HK-2 (cell line): ENCODE results near the gene SMC3.
"Not testable (repeated sequence)": the region's sequence is repeated elsewhere in the genome, so short reads cannot be mapped to it uniquely, and the experiment has no call there.

ENCODE experiments used
- DNase-seq: peaks from one replicate; pipeline ENCODE4 v3.0.0-alpha.2; 2018; ENCODE audit not compliant: unreplicated experiment

The SMC3 gene

GRCh38 chr10:110584006-110584405 is 16.5 kb downstream of the SMC3 start:
- no peak for DNase-seq

- DNase-seq = no peak
These were observed 24.3 kb downstream of the SMC3 start for GRCh38 chr10:110591760-110592159.

GRCh38 chr10:110597476-110597875 is 30.0 kb downstream of the SMC3 start:
- no peak for DNase-seq

GRCh38 chr10:110600487-110601101 is 33.1 kb downstream of the SMC3 start:
- peak; percentile 29 for DNase-seq

GRCh38 chr10:110601581-110601980 is 34.1 kb downstream of the SMC3 start:
- DNase-seq = no peak

- no peak for DNase-seq
These were observed 40.6 kb downstream of the SMC3 start for GRCh38 chr10:110608087-110608486.

- peak; percentile 29 for DNase-seq
These were observed 42.1 kb downstream of the SMC3 start for GRCh38 chr10:110609605-110610004.

GRCh38 chr10:110610308-110610774 is 42.8 kb downstream of the SMC3 start:
- peak; percentile 47 for DNase-seq

GRCh38 chr10:110610781-110611180 is 43.3 kb downstream of the SMC3 start:
- DNase-seq = not testable (repeated sequence)

GRCh38 chr10:110612087-110612486 is 44.6 kb downstream of the SMC3 start:
- no peak for DNase-seq

- DNase-seq = no peak
These were observed 45.1 kb downstream of the SMC3 start for GRCh38 chr10:110612629-110613028.

GRCh38 chr10:110613341-110613995 is 46.0 kb downstream of the SMC3 start:
- DNase-seq = no peak

- DNase-seq = no peak
These were observed 46.6 kb downstream of the SMC3 start for GRCh38 chr10:110613996-110614495.

GRCh38 chr10:110615057-110615747 is 47.7 kb downstream of the SMC3 start:
- no peak for DNase-seq

- DNase-seq = no peak
These were observed 49.1 kb downstream of the SMC3 start for GRCh38 chr10:110616493-110617033.

- DNase-seq = no peak
These were observed 50.1 kb downstream of the SMC3 start for GRCh38 chr10:110617425-110618229.

GRCh38 chr10:110618230-110618610 is 50.7 kb downstream of the SMC3 start:
- DNase-seq = no peak

GRCh38 chr10:110619514-110620397 is 52.3 kb downstream of the SMC3 start:
- DNase-seq = no peak

- no peak for DNase-seq
These were observed 52.9 kb downstream of the SMC3 start for GRCh38 chr10:110620398-110620719.

- not testable (repeated sequence) for DNase-seq
These were observed 55.8 kb downstream of the SMC3 start for GRCh38 chr10:110623316-110623715.
